Ishikawa (cell line): Measurements from ENCODE around the gene LPAR1.

Source experiments
- CEBPB ChIP-seq: IDR thresholded peaks from 2 replicates; pipeline ENCODE4 v1.6.1; 2012
- CREB1 ChIP-seq: IDR thresholded peaks from 2 replicates; pipeline ENCODE4 v1.6.1; 2012; ENCODE audit warnings: low read depth
- EGR1 ChIP-seq: IDR thresholded peaks from 2 replicates; pipeline ENCODE4 v1.6.1; 2012
- EP300 ChIP-seq: IDR thresholded peaks from 2 replicates; pipeline ENCODE4 v1.6.1; 2012; ENCODE audit warnings: borderline replicate concordance
- FOXM1 ChIP-seq: IDR thresholded peaks from 2 replicates; pipeline ENCODE4 v1.6.1; 2012; ENCODE audit warnings: low read depth, borderline replicate concordance
- NFIC ChIP-seq: IDR thresholded peaks from 2 replicates; pipeline ENCODE4 v1.6.1; 2012
- RAD21 ChIP-seq: IDR thresholded peaks from 2 replicates; pipeline ENCODE4 v1.6.1; 2012; ENCODE audit warnings: low read depth
- TAF1 ChIP-seq: IDR thresholded peaks from 2 replicates; pipeline ENCODE4 v1.6.1; 2012; ENCODE audit warnings: low read depth, mild to moderate bottlenecking
- TCF12 ChIP-seq: IDR thresholded peaks from 2 replicates; pipeline ENCODE4 v1.6.1; 2012; ENCODE audit warnings: low read depth
- TEAD4 ChIP-seq: IDR thresholded peaks from 2 replicates; pipeline ENCODE4 v1.6.1; 2012
- YY1 ChIP-seq: IDR thresholded peaks from 2 replicates; pipeline ENCODE4 v1.6.1; 2012; ENCODE audit warnings: low read depth
- ZBTB7A ChIP-seq: IDR thresholded peaks from 2 replicates; pipeline ENCODE4 v1.6.1; 2012; ENCODE audit warnings: low read depth
- TF ChIP-seq, protein P1 (sequence below): IDR thresholded peaks from 2 replicates; pipeline ENCODE4 v1.6.1; 2012; ENCODE audit warnings: low read depth, mild to moderate bottlenecking
- TF ChIP-seq, protein P2 (sequence below): IDR thresholded peaks from 2 replicates; pipeline ENCODE4 v1.6.1; 2012
- TF ChIP-seq, protein P3 (sequence below): IDR thresholded peaks from 2 replicates; pipeline ENCODE4 v1.6.1; 2012

The LPAR1 gene

DNA sequence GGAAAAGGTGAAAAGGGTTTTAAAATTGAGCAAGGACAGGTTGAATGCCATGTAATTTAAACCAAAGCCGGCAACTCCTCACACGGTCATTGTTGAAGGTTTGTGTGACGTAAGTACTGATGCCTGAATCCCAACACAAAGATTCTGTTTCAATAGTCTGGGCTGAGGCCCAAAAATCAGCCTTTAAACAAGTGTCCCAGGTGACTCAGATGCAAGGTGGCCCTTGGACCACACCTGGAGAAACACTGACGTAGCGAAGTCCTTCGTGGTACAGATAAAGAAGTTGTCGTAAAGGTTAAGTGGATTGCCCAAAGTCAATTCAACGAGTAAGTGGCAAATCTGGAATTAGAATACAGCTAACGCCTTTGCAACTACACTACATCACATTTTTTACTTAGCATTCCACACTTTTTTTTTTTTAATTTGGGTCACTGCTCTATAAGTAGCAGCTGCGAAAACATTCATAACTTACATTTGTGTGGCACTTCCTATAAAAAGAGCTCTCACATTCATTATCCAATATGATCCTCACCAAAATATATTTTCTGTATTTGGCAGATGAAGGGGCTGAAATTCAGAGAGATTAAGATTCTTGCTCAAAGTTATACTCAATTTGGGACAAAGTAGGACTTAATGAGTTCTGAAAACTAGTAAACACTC, 111.3 kb downstream of the LPAR1 start:
- TF ChIP-seq, protein P1, sequence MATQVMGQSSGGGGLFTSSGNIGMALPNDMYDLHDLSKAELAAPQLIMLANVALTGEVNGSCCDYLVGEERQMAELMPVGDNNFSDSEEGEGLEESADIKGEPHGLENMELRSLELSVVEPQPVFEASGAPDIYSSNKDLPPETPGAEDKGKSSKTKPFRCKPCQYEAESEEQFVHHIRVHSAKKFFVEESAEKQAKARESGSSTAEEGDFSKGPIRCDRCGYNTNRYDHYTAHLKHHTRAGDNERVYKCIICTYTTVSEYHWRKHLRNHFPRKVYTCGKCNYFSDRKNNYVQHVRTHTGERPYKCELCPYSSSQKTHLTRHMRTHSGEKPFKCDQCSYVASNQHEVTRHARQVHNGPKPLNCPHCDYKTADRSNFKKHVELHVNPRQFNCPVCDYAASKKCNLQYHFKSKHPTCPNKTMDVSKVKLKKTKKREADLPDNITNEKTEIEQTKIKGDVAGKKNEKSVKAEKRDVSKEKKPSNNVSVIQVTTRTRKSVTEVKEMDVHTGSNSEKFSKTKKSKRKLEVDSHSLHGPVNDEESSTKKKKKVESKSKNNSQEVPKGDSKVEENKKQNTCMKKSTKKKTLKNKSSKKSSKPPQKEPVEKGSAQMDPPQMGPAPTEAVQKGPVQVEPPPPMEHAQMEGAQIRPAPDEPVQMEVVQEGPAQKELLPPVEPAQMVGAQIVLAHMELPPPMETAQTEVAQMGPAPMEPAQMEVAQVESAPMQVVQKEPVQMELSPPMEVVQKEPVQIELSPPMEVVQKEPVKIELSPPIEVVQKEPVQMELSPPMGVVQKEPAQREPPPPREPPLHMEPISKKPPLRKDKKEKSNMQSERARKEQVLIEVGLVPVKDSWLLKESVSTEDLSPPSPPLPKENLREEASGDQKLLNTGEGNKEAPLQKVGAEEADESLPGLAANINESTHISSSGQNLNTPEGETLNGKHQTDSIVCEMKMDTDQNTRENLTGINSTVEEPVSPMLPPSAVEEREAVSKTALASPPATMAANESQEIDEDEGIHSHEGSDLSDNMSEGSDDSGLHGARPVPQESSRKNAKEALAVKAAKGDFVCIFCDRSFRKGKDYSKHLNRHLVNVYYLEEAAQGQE, result no peak
- no peak for TF ChIP-seq TAF1
- TF ChIP-seq, protein P2, sequence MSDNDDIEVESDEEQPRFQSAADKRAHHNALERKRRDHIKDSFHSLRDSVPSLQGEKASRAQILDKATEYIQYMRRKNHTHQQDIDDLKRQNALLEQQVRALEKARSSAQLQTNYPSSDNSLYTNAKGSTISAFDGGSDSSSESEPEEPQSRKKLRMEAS, result no peak
- TF ChIP-seq EP300, result no peak
- TF ChIP-seq, protein P3, sequence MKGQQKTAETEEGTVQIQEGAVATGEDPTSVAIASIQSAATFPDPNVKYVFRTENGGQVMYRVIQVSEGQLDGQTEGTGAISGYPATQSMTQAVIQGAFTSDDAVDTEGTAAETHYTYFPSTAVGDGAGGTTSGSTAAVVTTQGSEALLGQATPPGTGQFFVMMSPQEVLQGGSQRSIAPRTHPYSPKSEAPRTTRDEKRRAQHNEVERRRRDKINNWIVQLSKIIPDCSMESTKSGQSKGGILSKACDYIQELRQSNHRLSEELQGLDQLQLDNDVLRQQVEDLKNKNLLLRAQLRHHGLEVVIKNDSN, result no peak
- TF ChIP-seq RAD21, result no peak
- no peak for TF ChIP-seq FOXM1
- TF ChIP-seq CREB1, result no peak
- no peak for TF ChIP-seq CEBPB
- no peak for TF ChIP-seq YY1
- no peak for TF ChIP-seq ZBTB7A
- TF ChIP-seq TEAD4, result no peak
- no peak for TF ChIP-seq EGR1
- TF ChIP-seq NFIC, result no peak
- TF ChIP-seq TCF12, result no peak

DNA sequence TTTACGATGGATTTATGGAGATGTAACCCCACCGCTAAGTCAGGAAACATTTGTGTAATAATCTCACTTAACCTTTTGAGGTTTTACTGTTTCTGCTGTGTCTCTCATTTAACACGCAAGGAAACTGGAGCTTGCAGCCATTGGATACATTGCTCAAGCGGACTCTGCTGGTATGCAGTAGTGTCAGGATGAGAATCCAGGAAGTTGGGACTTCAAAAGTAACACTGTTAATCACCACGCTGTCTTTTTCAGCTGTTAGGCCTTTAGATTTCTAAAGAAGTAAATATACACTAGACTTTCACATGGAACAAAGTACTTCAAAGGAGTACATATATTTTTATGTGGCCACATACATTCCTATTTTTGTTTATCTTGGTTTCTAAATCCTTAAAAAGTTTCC, 114.7 kb downstream of the LPAR1 start:
- TF ChIP-seq TCF12, result no peak
- TF ChIP-seq, protein P2, result no peak
- TF ChIP-seq, protein P3, result no peak
- TF ChIP-seq CEBPB, result no peak
- TF ChIP-seq FOXM1, result no peak
- TF ChIP-seq, protein P1, result no peak
- no peak for TF ChIP-seq NFIC
- TF ChIP-seq TEAD4, result no peak
- TF ChIP-seq ZBTB7A, result no peak
- no peak for TF ChIP-seq RAD21

DNA sequence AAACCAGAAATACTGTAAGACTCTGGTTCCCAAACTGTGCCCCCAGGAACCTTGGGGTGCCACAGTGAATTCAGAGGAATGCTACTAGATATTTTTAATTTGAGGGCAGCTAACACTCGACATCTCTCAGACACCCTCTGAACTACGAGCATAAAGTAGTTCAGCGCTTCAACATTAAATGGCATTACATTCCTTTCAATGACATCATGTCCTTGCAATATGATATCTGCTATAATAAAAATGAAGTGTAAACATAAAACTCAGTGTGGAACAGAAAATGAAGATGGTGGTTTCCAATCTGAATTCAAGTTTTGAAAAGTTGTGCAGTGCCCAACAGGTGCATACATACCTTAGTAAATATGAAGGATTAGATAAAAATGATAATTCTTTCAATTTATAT, 116.1 kb downstream of the LPAR1 start:
- no peak for TF ChIP-seq RAD21
- TF ChIP-seq TAF1, result no peak
- TF ChIP-seq, protein P2, result no peak
- TF ChIP-seq EP300, result no peak
- TF ChIP-seq, protein P1, result no peak

DNA sequence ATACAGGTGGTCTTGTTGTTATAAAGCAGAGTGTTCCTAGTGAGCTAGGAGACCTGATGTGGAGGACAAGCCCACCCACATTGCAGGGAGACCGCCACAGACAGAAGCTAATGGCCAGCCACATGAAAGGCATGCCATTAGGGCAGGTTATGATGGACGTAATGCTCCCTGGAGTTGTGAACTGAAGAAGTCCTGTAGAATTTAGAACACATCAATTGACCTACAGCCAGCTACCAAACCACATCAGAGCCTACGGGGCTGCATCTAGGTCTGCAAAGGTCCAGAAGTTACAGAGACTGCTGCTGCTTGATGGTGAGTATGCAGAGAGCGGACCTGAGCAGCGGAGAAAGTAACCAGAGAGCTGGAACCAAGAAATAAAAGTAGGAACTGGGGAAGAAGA, 116.6 kb downstream of the LPAR1 start:
- TF ChIP-seq RAD21, result no peak
- TF ChIP-seq TEAD4, result no peak
- TF ChIP-seq FOXM1, result no peak
- no peak for TF ChIP-seq TAF1
- TF ChIP-seq ZBTB7A, result no peak
- TF ChIP-seq YY1, result no peak
- TF ChIP-seq NFIC, result no peak
- TF ChIP-seq TCF12, result no peak
- TF ChIP-seq CEBPB, result no peak

DNA sequence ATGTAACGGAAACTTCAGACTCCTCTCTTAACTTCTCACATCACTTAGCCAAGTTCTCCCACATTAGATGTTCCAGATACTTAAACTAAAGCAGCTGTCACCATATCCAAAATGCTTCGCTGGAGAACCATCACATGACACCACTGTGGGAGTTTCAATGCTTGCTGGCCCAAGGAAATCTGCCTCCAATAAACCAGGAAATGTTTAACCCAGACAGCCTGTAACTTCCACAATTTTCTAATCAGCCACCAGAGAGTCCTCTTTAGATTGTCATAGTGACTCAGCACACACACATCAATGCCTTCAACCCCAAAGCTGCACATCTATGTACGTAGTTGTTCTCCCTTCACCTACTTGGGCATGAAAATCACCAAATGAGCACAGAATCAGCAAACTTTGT, 118.7 kb downstream of the LPAR1 start:
- TF ChIP-seq ZBTB7A (no peak), YY1 (no peak), RAD21 (no peak), FOXM1 (no peak), NFIC (no peak), TEAD4 (no peak), CREB1 (no peak)
- TF ChIP-seq, protein P1, result no peak
- TF ChIP-seq, protein P2, result no peak
- TF ChIP-seq, protein P3, result no peak
